ENCODE measurements around the gene NCOA7.

GRCh38 chr6:125952764-125953501 is 162.2 kb downstream of the NCOA7 start:
- TF ChIP-seq ZNF274 (IDR thresholded peaks at IDR 0.05; ENCODE audit: low read depth, low read length) (no peak), YY1 (IDR thresholded peaks at IDR 0.05; ENCODE audit: insufficient read depth, insufficient read length) (no peak), SUZ12 (IDR thresholded peaks at IDR 0.05; ENCODE audit: extremely low read depth, insufficient read depth, insufficient read length) (no peak)
